HG03378 (cell line): ENCODE results near the gene B4GALT3.

ENCODE experiments used
- ATAC-seq: cut with Tn5 transposase; IDR thresholded peaks from one replicate; pipeline ENCODE4 v1.9.1; 2021; ENCODE audit warnings: mild to moderate bottlenecking, moderate library complexity; ENCODE audit not compliant: unreplicated experiment

Gene B4GALT3

GRCh38 chr1:161164901-161165610 lies 12.3 kb downstream of the B4GALT3 start:
- ATAC-seq = no peak

DNA sequence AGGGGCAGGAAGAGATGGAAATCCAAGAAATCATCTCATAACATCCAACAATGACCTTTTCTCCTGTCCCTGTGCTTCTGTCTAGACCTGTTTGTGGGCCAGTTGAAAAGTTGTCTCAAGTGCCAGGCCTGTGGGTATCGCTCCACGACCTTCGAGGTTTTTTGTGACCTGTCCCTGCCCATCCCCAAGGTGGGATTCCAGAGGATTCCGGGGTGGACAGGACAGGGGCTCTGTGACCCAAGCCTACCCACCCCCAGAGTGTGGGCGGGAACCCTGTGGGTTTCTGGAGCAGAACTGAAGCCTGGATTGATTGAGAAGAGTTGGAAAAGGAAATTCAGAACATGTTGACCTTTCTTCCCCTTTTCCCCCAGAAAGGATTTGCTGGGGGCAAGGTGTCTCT lies 13.5 kb downstream of the B4GALT3 start:
- no peak for ATAC-seq

DNA sequence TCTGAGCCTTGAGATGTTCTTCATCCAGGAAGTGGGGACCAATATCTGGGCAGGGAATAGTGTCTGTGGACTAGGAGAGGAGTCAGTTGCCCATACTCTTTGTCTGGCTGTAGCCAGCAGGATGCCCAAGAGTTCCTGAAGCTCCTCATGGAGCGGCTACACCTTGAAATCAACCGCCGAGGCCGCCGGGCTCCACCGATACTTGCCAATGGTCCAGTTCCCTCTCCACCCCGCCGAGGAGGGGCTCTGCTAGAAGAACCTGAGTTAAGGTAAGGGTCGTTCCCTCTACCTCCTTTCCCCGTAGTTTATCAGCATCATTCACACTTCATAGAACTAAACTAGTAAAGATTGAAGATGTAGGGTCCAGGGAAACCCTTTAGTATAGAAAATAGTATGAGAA lies 14.5 kb downstream of the B4GALT3 start:
- no peak for ATAC-seq

DNA sequence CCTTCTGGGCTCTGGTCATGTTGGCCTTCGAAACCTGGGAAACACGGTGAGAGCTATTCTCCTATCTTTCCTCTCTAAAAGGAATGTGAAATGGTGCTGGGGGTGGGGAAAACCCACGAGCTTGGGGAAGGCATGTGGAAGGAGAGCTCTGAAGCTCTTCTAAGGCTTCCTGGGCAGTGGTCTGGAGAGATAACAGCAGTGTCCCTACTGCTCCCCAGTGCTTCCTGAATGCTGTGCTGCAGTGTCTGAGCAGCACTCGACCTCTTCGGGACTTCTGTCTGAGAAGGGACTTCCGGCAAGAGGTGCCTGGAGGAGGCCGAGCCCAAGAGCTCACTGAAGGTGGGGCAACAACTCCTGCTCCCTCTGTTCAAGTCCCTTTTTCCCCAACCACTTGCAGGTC lies 15.3 kb downstream of the B4GALT3 start:
- no peak for ATAC-seq

DNA sequence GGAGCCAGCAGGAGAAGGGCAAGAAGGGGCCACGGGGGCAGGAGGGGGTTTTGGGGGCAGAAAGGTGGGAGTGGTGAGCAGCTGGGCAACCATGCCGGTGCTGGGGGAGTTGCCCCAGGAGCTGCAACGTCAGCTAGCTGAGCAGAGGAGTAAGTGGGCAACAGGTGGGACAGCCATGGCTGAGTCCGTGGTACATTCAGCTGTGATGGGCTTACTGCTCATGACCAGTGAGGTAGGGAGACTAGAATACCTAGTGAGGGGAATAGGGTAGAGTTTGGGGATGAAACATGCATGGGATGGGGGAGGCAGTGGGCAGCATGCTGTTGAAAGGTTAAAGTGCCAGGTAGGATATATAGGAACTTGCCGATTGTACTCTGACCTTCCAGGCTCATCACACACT lies 15.7 kb downstream of the B4GALT3 start:
- no peak for ATAC-seq

DNA sequence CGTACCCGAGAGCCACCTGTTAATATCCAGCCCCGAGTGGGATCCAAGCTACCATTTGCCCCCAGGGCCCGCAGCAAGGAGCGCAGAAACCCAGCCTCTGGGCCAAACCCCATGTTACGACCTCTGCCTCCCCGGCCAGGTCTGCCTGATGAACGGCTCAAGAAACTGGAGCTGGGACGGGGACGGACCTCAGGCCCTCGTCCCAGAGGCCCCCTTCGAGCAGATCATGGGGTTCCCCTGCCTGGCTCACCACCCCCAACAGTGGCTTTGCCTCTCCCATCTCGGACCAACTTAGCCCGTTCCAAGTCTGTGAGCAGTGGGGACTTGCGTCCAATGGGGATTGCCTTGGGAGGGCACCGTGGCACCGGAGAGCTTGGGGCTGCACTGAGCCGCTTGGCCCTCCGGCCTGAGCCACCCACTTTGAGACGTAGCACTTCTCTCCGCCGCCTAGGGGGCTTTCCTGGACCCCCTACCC lies 16.6 kb downstream of the B4GALT3 start:
- ATAC-seq = no peak

DNA sequence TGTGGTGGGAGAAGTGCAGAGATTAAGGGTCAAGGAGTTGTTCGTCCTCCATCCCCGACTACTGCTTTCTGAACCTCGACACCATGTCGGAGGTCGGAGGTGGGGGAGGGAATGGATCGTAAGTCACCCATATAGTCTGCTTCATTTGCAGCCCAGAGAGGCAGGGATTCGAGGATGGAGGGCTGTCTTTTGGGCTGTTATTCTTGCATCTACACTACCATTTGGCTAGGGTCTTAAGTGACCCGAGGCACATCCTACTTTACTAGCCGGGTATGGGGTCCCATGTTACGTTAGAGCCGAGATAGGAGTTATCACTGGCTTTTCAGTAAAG lies 17.4 kb downstream of the B4GALT3 start:
- ATAC-seq = no peak

- ATAC-seq = peak; percentile 64
These were observed 18.0 kb downstream of the B4GALT3 start, which contains the start of gene USP21 for GRCh38 chr1:161159087-161159912. USP21 (plus strand) TSS chr1:161159500; CDS start chr1:161160641, 1,141 bp downstream.

GRCh38 chr1:161158316-161159010 lies 18.8 kb downstream of the B4GALT3 start:
- ATAC-seq = no peak

- ATAC-seq = no peak
These were observed 19.4 kb downstream of the B4GALT3 start for GRCh38 chr1:161157867-161158266.

DNA sequence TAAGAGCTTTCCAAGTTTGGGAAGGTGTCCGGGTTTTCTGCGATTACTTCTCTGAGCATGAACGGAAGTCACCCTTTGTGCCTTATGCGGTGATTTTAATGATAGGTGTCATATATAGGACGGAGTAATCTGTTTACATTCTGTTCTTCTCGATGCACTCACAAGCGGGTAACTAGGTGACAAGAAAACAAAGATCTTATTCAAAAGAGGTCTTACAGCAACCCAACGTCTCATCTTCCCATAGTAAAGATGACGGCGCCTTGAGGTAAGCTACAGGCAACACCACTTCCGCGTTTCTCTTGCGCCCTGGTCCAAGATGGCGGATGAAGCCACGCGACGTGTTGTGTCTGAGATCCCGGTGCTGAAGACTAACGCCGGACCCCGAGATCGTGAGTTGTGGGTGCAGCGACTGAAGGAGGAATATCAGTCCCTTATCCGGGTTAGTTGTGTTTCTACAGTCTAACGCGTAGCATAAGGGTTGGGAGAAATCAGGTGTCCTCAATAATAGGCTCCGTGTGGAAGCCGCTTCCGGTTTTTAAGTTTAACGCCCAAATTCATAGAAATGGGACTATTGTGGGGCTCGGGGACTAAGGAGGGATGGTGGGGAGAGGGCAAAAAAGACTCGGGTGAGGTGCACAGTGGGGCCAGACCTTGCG lies 23.5 kb downstream of the B4GALT3 start, which contains the start of gene UFC1:
TSS of gene UFC1 (plus strand) at position 297 of the 656 bp plus-strand sequence. CDS start at position 317, 20 bp downstream.
- ATAC-seq = peak; percentile 62

DNA sequence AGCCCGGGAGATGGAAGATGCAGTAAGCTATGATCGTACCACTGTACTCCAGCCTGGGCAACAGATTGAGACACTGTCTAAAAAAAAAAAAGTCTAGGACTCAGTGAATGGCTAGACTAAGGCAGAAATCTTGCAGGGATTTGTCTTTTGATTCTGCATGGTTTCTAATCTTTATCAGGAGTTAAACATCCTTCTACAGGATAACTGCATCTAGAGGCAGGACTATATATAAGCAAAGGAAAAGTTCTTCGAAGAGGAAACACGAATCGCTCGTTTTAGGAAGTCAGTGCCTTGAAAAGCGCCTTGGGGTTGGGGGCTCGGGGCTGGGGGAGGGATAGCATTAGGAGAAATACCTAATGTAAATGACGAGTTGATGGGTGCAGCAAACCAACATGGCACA lies 24.1 kb downstream of the B4GALT3 start:
- no peak for ATAC-seq

GRCh38 chr1:161145832-161146231 lies 31.5 kb downstream of the B4GALT3 start:
- no peak for ATAC-seq

GRCh38 chr1:161140755-161141400 lies 36.4 kb downstream of the B4GALT3 start:
- no peak for ATAC-seq

DNA sequence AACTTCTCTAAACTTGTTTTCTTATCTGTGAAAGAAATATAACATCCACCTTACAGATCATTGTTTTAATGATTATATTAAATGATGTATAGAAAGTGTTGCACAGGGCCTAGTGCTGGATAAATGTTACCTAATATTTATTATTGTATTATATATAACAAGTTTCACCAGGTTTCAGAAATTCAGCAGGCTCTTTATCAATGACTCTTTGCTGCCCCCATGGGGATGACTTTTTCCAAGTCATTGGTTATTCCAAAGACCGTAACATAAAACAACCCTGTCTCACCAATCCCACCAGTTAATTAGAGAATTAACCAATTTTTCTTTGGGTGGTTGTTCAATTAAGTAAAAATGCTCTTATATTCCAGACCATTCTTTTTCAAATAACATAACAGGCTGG lies 37.5 kb downstream of the B4GALT3 start:
- no peak for ATAC-seq

GRCh38 chr1:161138431-161138830 lies 38.9 kb downstream of the B4GALT3 start:
- no peak for ATAC-seq

- ATAC-seq = no peak
These were observed 39.4 kb downstream of the B4GALT3 start for GRCh38 chr1:161137881-161138280.

DNA sequence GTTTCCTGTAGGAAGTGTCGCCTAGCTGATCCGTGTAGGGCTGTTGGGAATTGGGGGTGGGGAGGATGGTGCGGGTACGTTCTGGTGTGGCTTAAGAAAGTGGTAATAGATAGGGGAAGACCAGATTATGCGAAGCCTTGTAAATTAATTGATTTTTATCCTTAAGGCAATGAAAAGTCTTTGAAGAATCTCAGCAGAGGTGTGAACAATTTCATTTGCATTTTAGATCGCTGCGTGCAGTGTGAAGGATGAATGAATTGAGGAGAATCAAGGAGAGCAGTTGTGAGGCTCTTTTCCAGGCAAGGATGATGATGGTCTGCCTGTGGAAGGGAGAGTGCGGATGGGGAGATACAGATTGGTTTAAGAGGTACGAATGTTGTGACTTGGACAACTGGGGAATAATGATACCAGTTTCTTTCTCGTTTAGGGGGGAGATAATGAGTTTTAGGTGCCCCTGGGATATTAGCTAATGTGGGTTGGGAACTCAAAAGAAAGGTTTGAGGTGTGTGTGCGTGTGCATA lies 44.0 kb downstream of the B4GALT3 start:
- peak; percentile 3 for ATAC-seq

DNA sequence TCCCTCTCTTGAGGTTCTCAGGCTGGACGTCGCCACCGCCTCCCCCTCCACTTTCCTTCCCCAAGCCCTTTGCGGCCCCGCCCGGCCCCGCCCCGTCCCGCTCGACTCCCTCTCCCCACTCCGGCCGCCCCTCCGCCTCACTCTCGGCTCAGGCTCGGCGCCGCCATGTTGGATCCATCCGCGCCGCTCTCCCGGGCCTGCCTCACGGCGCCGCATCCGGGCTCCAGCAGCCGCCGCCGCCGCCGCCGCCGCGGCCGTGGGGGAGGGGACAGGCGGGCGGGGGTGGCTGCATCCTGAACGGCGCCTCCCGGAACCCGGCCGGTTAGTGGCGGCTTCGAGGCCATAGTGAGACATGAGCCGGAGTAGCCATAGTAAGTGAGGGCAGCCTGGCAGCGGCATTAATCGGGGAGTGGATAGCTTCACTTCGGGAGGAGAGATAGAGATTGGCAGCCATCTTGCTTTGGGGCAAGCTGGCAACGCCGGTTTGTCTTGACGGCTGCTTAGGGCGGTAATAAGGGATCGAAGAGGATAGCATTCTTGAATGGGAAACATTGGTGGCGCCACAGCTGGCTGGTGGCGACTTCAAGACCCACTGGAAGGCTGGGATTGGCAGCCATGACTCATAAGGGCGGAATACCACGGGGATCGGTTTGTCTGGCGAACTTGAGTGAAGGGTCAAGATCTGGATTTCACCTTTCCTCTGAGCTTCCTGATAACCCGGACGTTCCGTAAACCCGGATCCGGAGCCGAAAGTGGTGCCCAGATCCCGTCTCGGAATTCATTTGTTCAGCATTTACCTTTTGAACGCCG lies 44.7 kb downstream of the B4GALT3 start, which contains the start of gene DEDD:
TSS of gene DEDD (minus strand) at position 258 of the 810 bp plus-strand sequence. CDS start 8,205 bp downstream, outside the sequence.
- peak; percentile 95 for ATAC-seq
